GM23338 (cell line): ENCODE data around the gene PFKM. TPM values are rescaled to one million over a fixed set of nuclear protein-coding genes. Genes with fewer than 3 reads are reported as not detected.

Source experiments
- ATAC-seq: fragments of 200-7000 bp; cut with Tn5 transposase; 3 replicates; pipeline ENCODE4 v1.9.1; 2020
- DNase-seq: peaks from one replicate; pipeline ENCODE4 v3.0.0-alpha.2; 2015; ENCODE audit warnings: low spot score
- H2AFZ ChIP-seq: fragments of 200-600 bp; sonication (generic); 2 replicates; pipeline ENCODE4 v1.8.0; 2016; ENCODE audit warnings: antibody characterized with exemption, mild to moderate bottlenecking, moderate library complexity
- H3F3A ChIP-seq: fragments of 200-600 bp; sonication (generic); replicated peaks from 2 replicates; pipeline ENCODE4 v1.8.0; 2017; ENCODE audit warnings: antibody characterized with exemption, mixed run types, low read depth
- H3K27ac ChIP-seq: fragments of 200-600 bp; sonication (generic); 2 replicates; pipeline ENCODE4 v1.6.1; 2016; ENCODE audit warnings: low read depth
- H3K27me3 ChIP-seq: fragments of 200-600 bp; sonication (generic); 2 replicates; pipeline ENCODE4 v1.8.0; 2016; ENCODE audit warnings: mild to moderate bottlenecking, mixed run types, moderate library complexity; ENCODE audit not compliant: insufficient read depth
- H3K36me3 ChIP-seq: fragments of 200-600 bp; sonication (generic); 2 replicates; pipeline ENCODE4 v1.8.0; 2016; ENCODE audit warnings: mild to moderate bottlenecking; ENCODE audit not compliant: insufficient read depth
- H3K4me1 ChIP-seq: fragments of 200-600 bp; sonication (generic); 2 replicates; pipeline ENCODE4 v1.8.0; 2016; ENCODE audit warnings: mild to moderate bottlenecking, moderate library complexity; ENCODE audit not compliant: insufficient read depth
- H3K4me2 ChIP-seq: fragments of 200-600 bp; sonication (generic); 2 replicates; pipeline ENCODE4 v1.7.1; 2017; ENCODE audit warnings: mixed run types
- H3K4me3 ChIP-seq: fragments of 200-600 bp; sonication (generic); 2 replicates; pipeline ENCODE4 v1.6.1; 2016; ENCODE audit warnings: mixed run types
- H3K79me2 ChIP-seq: fragments of 200-600 bp; sonication (generic); replicated peaks from 2 replicates; pipeline ENCODE4 v1.8.0; 2017; ENCODE audit warnings: mild to moderate bottlenecking; ENCODE audit not compliant: insufficient read depth
- H3K9me2 ChIP-seq: fragments of 200-600 bp; sonication (generic); 2 replicates; pipeline ENCODE4 v1.8.0; 2017; ENCODE audit not compliant: insufficient read depth
- H4K20me1 ChIP-seq: fragments of 200-600 bp; sonication (generic); replicated peaks from 2 replicates; pipeline ENCODE4 v1.8.0; 2017; ENCODE audit warnings: mild to moderate bottlenecking; ENCODE audit not compliant: insufficient read depth
- H3K27ac Mint-ChIP-seq: 2 replicates; pipeline ENCODE4 v1.8.0; 2020; ENCODE audit warnings: inconsistent platforms, mild to moderate bottlenecking, moderate library complexity, mixed read lengths
- H3K27me3 Mint-ChIP-seq: 3 replicates; pipeline ENCODE4 v1.8.0; 2022; ENCODE audit warnings: low read depth, mild to moderate bottlenecking, moderate library complexity, mixed read lengths, inconsistent platforms; ENCODE audit not compliant: insufficient read depth, poor library complexity
- H3K36me3 Mint-ChIP-seq: 3 replicates; pipeline ENCODE4 v1.8.0; 2021; ENCODE audit warnings: low read depth, mild to moderate bottlenecking, inconsistent platforms, moderate library complexity, mixed read lengths
- H3K4me1 Mint-ChIP-seq: 3 replicates; pipeline ENCODE4 v1.8.0; 2020; ENCODE audit warnings: mild to moderate bottlenecking, inconsistent platforms, mixed read lengths
- H3K4me3 Mint-ChIP-seq: 3 replicates; pipeline ENCODE4 v1.8.0; 2021; ENCODE audit warnings: moderate library complexity, mild to moderate bottlenecking, inconsistent platforms, mixed read lengths
- H3K9me3 Mint-ChIP-seq: 3 replicates; pipeline ENCODE4 v1.8.0; 2020; ENCODE audit warnings: moderate library complexity, mild to moderate bottlenecking, inconsistent platforms, mixed read lengths
- CREB1 ChIP-seq: fragments of 250-450 bp; sonication (Bioruptor Pico); IDR thresholded peaks from 2 replicates; pipeline ENCODE4 v1.5.0; 2020; ENCODE audit warnings: low read depth, mild to moderate bottlenecking, moderate library complexity
- EZH2 ChIP-seq: fragments of 200-600 bp; sonication (generic); IDR thresholded peaks from one replicate; pipeline ENCODE4 v1.8.0; 2017; ENCODE audit warnings: antibody characterized with exemption, mild to moderate bottlenecking, low read depth; ENCODE audit not compliant: unreplicated experiment
- EZH2phosphoT487 ChIP-seq: fragments of 200-600 bp; sonication (generic); IDR thresholded peaks from one replicate; pipeline ENCODE4 v1.8.1; 2018; ENCODE audit warnings: antibody characterized with exemption; ENCODE audit not compliant: unreplicated experiment
- POLR2AphosphoS5 ChIP-seq: IDR thresholded peaks from 2 replicates; pipeline ENCODE4 v1.6.1; 2016; ENCODE audit warnings: antibody characterized with exemption, low read depth
- ZNF331 ChIP-seq: fragments of 250-450 bp; sonication (Bioruptor Pico); IDR thresholded peaks from 2 replicates; pipeline ENCODE4 v1.5.0; 2020; ENCODE audit warnings: low read depth, mild to moderate bottlenecking, moderate library complexity
- polyA plus RNA-seq: library from polyadenylated mRNA; unstranded; fragments of >200 nt; fragmentation: Nextera tagmentation; extraction: Ambion mirVana; gene quantifications from 2 replicates; pipeline ENCODE4 v1.2.1, GENCODE V29; 2016
- total RNA-seq: library from RNA; depleted of rRNA; stranded (reverse); fragments of >200 nt; shearing (Covaris generic); gene quantifications from 2 replicates; pipeline ENCODE4 v1.2.3, GENCODE V29; 2014
- TF ChIP-seq, protein P1 (sequence below), 2 experiments: fragments of 200-600 bp in 1 of 2; sonication (generic) in 1 of 2; conservative IDR thresholded peaks; 2 replicates each; pipeline versions ENCODE4 v1.5.1 to v1.6.1; 2016 to 2017; ENCODE audit warnings: antibody characterized with exemption in 2 of 2, low read depth in 2 of 2, mild to moderate bottlenecking in 2 of 2, moderate library complexity in 1 of 2
- TF ChIP-seq, protein P2 (sequence below): IDR thresholded peaks from 2 replicates; pipeline ENCODE4 v1.6.1; 2016; ENCODE audit warnings: antibody characterized with exemption

The PFKM gene
- total and polyA plus RNA-seq, 2 experiments from 2014 or later = 47.2 to 82.5 TPM

DNA sequence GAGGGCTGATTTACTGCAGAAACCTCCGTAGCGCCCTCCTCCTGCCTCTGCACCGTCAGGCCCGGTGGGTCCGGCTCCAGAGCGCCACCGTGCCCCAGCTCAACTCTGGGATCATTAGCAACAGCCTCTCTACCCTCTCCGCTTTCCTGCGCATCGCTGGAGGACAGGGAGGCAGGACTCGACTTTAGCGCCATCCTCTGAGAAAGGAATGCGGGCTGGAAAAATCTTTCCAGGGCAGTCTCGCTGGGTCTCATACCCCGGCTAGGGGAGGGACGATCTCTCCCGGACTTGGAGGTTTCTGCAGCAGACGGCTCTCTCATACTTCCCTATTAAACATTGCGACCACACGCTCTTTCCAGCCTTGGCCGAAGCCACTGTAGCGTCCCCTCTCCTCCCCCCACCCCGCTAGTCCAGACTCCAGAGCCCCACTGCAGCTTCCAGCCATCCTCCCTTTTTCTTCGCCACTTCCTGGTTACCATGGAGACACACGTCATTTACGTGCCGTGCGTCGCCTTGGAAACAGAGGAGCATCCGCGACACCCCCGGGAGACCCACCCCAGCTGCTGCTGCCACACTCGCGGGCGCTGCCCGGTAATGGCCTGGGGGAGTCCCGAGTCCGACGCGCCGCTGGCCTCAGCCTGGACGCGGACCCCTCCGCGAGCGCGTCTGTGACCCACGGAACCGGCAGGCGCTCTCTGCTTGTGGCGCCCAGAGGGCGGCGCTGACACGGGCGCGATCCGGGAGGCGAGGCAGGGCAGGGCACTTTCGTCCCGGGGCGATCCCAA is 64.1 kb downstream of the PFKM start, which contains the start of gene CCDC184:
Gene CCDC184 (plus strand): TSS at position 554 of the 785 bp plus-strand sequence. CDS start 479 bp downstream, outside the sequence.
- Mint-ChIP-seq H3K27ac (0 out of 2 replicates have a peak within 1 kb of the TSS, but pooled peaks have one; percentile 70), H3K4me1 (peaks cover 30% of the 10 kb centered on the region), H3K9me3 (no peaks in the 10 kb centered on the region), H3K27me3 (peaks cover 52% of the 10 kb centered on the region), H3K4me3 (peak within 1 kb of the TSS; percentile 81), H3K36me3 (no peaks in the 10 kb centered on the region)
- Histone ChIP-seq H3K79me2 (no peaks in the 10 kb centered on the region), H4K20me1 (no peaks in the 10 kb centered on the region), H3K27me3 (peaks cover 72% of the 10 kb centered on the region), H3K4me2 (peak within 1 kb of the TSS; percentile 87), H3K4me1 (peaks cover 23% of the 10 kb centered on the region), H3F3A (peaks cover 3% of the 10 kb centered on the region; the same call in 1 of the 2 replicates), H3K27ac (0 out of 2 replicates have a peak within 1 kb of the TSS, but pooled peaks have one; percentile 9), H3K9me2 (no peaks in the 10 kb centered on the region), H2AFZ (peak within 1 kb of the TSS; percentile 98), H3K4me3 (peak within 1 kb of the TSS; percentile 81), H3K36me3 (no peaks in the 10 kb centered on the region)
- DNase-seq = peak; percentile 95
- ATAC-seq = peak; percentile 79
- TF ChIP-seq CREB1 (CRISPR knock-in tag) = 0 out of 2 replicates have a peak, but pooled peaks have one; percentile 26
- TF ChIP-seq, protein P1, sequence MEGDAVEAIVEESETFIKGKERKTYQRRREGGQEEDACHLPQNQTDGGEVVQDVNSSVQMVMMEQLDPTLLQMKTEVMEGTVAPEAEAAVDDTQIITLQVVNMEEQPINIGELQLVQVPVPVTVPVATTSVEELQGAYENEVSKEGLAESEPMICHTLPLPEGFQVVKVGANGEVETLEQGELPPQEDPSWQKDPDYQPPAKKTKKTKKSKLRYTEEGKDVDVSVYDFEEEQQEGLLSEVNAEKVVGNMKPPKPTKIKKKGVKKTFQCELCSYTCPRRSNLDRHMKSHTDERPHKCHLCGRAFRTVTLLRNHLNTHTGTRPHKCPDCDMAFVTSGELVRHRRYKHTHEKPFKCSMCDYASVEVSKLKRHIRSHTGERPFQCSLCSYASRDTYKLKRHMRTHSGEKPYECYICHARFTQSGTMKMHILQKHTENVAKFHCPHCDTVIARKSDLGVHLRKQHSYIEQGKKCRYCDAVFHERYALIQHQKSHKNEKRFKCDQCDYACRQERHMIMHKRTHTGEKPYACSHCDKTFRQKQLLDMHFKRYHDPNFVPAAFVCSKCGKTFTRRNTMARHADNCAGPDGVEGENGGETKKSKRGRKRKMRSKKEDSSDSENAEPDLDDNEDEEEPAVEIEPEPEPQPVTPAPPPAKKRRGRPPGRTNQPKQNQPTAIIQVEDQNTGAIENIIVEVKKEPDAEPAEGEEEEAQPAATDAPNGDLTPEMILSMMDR (conservative IDR thresholded peaks at IDR 0.05; ENCODE audit: low read depth in 2 of 2) = peak; percentile 31 to 63; a peak in 3 of 4 replicates
- TF ChIP-seq, protein P2, sequence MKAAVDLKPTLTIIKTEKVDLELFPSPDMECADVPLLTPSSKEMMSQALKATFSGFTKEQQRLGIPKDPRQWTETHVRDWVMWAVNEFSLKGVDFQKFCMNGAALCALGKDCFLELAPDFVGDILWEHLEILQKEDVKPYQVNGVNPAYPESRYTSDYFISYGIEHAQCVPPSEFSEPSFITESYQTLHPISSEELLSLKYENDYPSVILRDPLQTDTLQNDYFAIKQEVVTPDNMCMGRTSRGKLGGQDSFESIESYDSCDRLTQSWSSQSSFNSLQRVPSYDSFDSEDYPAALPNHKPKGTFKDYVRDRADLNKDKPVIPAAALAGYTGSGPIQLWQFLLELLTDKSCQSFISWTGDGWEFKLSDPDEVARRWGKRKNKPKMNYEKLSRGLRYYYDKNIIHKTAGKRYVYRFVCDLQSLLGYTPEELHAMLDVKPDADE = no peak

DNA sequence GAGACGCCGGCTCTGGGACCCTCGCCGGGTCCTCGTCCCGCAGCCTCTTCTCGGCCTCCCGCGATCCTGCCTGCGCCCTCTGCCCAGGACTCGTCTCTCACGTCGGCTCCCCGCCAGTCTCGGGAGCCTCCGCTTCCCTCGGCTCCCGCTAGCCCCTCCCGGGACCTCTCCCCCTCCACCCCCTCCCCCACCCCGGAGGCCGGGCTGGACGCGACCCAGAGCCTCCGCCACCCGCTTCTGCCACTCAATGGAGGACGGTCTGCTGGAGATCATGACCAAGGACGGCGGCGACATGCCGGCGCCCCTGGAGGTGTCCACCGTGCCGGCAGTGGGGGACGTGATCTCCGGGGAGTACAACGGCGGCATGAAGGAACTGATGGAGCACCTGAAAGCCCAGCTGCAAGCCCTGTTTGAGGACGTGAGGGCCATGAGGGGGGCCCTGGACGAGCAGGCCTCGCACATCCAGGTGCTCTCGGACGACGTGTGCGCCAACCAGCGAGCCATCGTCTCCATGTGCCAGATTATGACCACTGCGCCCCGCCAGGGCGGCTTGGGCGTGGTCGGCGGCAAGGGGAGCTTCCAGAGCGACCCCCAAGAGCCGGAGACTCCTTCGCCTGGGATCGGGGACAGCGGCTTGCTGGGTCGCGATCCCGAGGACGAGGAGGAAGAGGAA is 64.8 kb downstream of the PFKM start:
- Histone ChIP-seq H2AFZ (peak overlapping the region; percentile 98), H3F3A (peaks cover 3% of the 10 kb centered on the region; the same call in 1 of the 2 replicates), H3K4me1 (peaks cover 23% of the 10 kb centered on the region), H3K4me2 (peak overlapping the region; percentile 87), H3K79me2 (no peaks in the 10 kb centered on the region), H3K4me3 (peak overlapping the region; percentile 81), H3K36me3 (no peaks in the 10 kb centered on the region), H3K27me3 (peaks cover 72% of the 10 kb centered on the region), H3K27ac (no peak overlapping the region), H4K20me1 (no peaks in the 10 kb centered on the region), H3K9me2 (no peaks in the 10 kb centered on the region)
- TF ChIP-seq ZNF331 (no peak), EZH2phosphoT487 (no peak), POLR2AphosphoS5 (0 out of 2 replicates have a peak, but pooled peaks have one; percentile 10), EZH2 (peak; percentile 50)
- Mint-ChIP-seq H3K9me3 (no peaks in the 10 kb centered on the region), H3K27ac (no peak overlapping the region), H3K27me3 (peaks cover 52% of the 10 kb centered on the region), H3K4me3 (peak overlapping the region; percentile 81), H3K4me1 (peaks cover 27% of the 10 kb centered on the region), H3K36me3 (no peaks in the 10 kb centered on the region)
- ATAC-seq = peak; percentile 25
- peak; percentile 54 for DNase-seq
